HepG2 (cell line): ENCODE measurements around the gene TPRN. TPM values are rescaled to one million over a fixed set of nuclear protein-coding genes. Genes with fewer than 3 reads are reported as not detected.
A peak's percentile ranks its signal among the peaks of the same experiment; 100 is the strongest.

Experiments used
- ATF5 ChIP-seq: sonication (generic); formaldehyde crosslinking; IDR thresholded peaks from 2 replicates; pipeline ENCODE4 v1.4.0; 2020; ENCODE audit warnings: mild to moderate bottlenecking, low read depth, missing genetic modification reagents
- BCL3 ChIP-seq: sonication (generic); formaldehyde crosslinking; IDR thresholded peaks from 2 replicates; pipeline ENCODE4 v1.5.1; 2020; ENCODE audit warnings: mild to moderate bottlenecking, missing genetic modification reagents, moderate library complexity
- CC2D1A ChIP-seq: sonication (generic); formaldehyde crosslinking; IDR thresholded peaks from 2 replicates; pipeline ENCODE4 v1.8.1; 2023; ENCODE audit warnings: mild to moderate bottlenecking, missing genetic modification reagents
- CREBL2 ChIP-seq: sonication (generic); formaldehyde crosslinking; IDR thresholded peaks from 2 replicates; pipeline ENCODE4 v1.8.1; 2023; ENCODE audit warnings: missing genetic modification reagents, mild to moderate bottlenecking, borderline replicate concordance
- FOXA3 ChIP-seq: IDR thresholded peaks from 2 replicates; pipeline ENCODE4 v1.6.1; 2016; ENCODE audit warnings: missing genetic modification reagents, missing compliant biosample characterization
- FOXC1 ChIP-seq: sonication (generic); formaldehyde crosslinking; IDR thresholded peaks from 2 replicates; pipeline ENCODE4 v1.8.0; 2022; ENCODE audit warnings: mild to moderate bottlenecking, missing genetic modification reagents, borderline replicate concordance
- FOXO1 ChIP-seq: sonication (generic); formaldehyde crosslinking; IDR thresholded peaks from 2 replicates; pipeline ENCODE4 v1.4.0; 2020; ENCODE audit warnings: missing genetic modification reagents
- HBP1 ChIP-seq: IDR thresholded peaks from 2 replicates; pipeline ENCODE4 v1.6.1; 2016; ENCODE audit warnings: low read depth, control low read depth
- ISX ChIP-seq: sonication (generic); formaldehyde crosslinking; conservative IDR thresholded peaks from 2 replicates; pipeline ENCODE4 v1.5.0; 2020; ENCODE audit warnings: missing genetic modification reagents
- JARID2 ChIP-seq: sonication (generic); formaldehyde crosslinking; IDR thresholded peaks from 2 replicates; pipeline ENCODE4 v1.8.1; 2023; ENCODE audit warnings: missing genetic modification reagents, inconsistent platforms; ENCODE audit not compliant: insufficient replicate concordance
- MED1 ChIP-seq: sonication (generic); formaldehyde crosslinking; IDR thresholded peaks from 2 replicates; pipeline ENCODE4 v1.4.0; 2020; ENCODE audit warnings: missing genetic modification reagents
- NFE2L2 ChIP-seq: fragments of 150-350 bp; IDR thresholded peaks from 2 replicates; pipeline ENCODE4 v1.6.1; 2014; ENCODE audit warnings: low read length
- NR2C2 ChIP-seq: sonication (generic); formaldehyde crosslinking; IDR thresholded peaks from 2 replicates; pipeline ENCODE4 v1.4.0; 2020; ENCODE audit warnings: missing genetic modification reagents, mild to moderate bottlenecking, moderate library complexity, borderline replicate concordance
- POLR2G ChIP-seq: fragments of 200-400 bp; formaldehyde crosslinking; IDR thresholded peaks from 2 replicates; pipeline ENCODE4 v1.6.1; 2018; ENCODE audit warnings: mild to moderate bottlenecking, low read depth, low read length, moderate library complexity
- PRMT3 ChIP-seq: sonication (generic); formaldehyde crosslinking; IDR thresholded peaks from 2 replicates; pipeline ENCODE4 v1.8.1; 2022; ENCODE audit warnings: low read depth, mild to moderate bottlenecking, moderate library complexity, missing genetic modification reagents, borderline replicate concordance
- REPIN1 ChIP-seq: sonication (generic); formaldehyde crosslinking; IDR thresholded peaks from 2 replicates; pipeline ENCODE4 v1.8.0; 2022; ENCODE audit warnings: missing genetic modification reagents, low read depth, mild to moderate bottlenecking, borderline replicate concordance
- RFXANK ChIP-seq: IDR thresholded peaks from 2 replicates; pipeline ENCODE4 v1.6.1; 2016
- TBL1XR1 ChIP-seq: fragments of 150-350 bp; IDR thresholded peaks from 2 replicates; pipeline ENCODE4 v1.6.1; 2014; ENCODE audit warnings: borderline replicate concordance, low read length; ENCODE audit not compliant: partially characterized antibody
- TCF12 ChIP-seq, 2 experiments: fragments of 450-650 bp in 1 of 2; sonication (generic) in 1 of 2; formaldehyde crosslinking in 1 of 2; IDR thresholded peaks; 2 replicates each; pipeline versions ENCODE4 v1.6.1 to v1.8.0; 2017 to 2022; ENCODE audit warnings: antibody characterized with exemption in 1 of 2, mild to moderate bottlenecking in 1 of 2, missing genetic modification reagents in 1 of 2, moderate library complexity in 1 of 2
- TCF7 ChIP-seq: sonication (generic); IDR thresholded peaks from 2 replicates; pipeline ENCODE4 v1.6.1; 2016; ENCODE audit warnings: antibody characterized with exemption, low read depth
- YY1 ChIP-seq: IDR thresholded peaks from 2 replicates; pipeline ENCODE4 v1.6.1; 2011; ENCODE audit warnings: low read length, low read depth, moderate library complexity, mild to moderate bottlenecking; ENCODE audit not compliant: insufficient read depth, insufficient replicate concordance
- ZMYM4 ChIP-seq: sonication (generic); formaldehyde crosslinking; IDR thresholded peaks from 2 replicates; pipeline ENCODE4 v1.8.1; 2023; ENCODE audit warnings: mild to moderate bottlenecking, missing genetic modification reagents
- ZNF576 ChIP-seq: sonication (generic); formaldehyde crosslinking; IDR thresholded peaks from 2 replicates; pipeline ENCODE4 v1.4.0; 2020; ENCODE audit warnings: mild to moderate bottlenecking, missing genetic modification reagents
- ZNF839 ChIP-seq: sonication (generic); formaldehyde crosslinking; IDR thresholded peaks from 2 replicates; pipeline ENCODE4 v1.4.0; 2020; ENCODE audit warnings: missing genetic modification reagents, mild to moderate bottlenecking, borderline replicate concordance
- ZSCAN22 ChIP-seq: sonication (generic); formaldehyde crosslinking; IDR thresholded peaks from 2 replicates; pipeline ENCODE4 v1.4.0; 2020; ENCODE audit warnings: mild to moderate bottlenecking, missing genetic modification reagents
- polyA plus RNA-seq, 8 experiments: library from polyadenylated mRNA; depleted of rRNA in 3 of 8; stranded (reverse) in 7 of 8; unstranded in 1 of 8; fragments of >200 nt; fragmentation: Illumina TruSeq in 4 of 8; extraction: Trizol in 4 of 8; gene quantifications; 2 replicates each; pipeline versions ENCODE4 v1.2.1 to v1.2.3, GENCODE V29; 2011 to 2016; ENCODE audit warnings: low read depth in 4 of 8, missing spikeins in 1 of 8, mixed read lengths in 1 of 8; ENCODE audit not compliant: insufficient read depth in 1 of 8
- total RNA-seq, 5 experiments: library from RNA; depleted of rRNA; stranded (reverse); fragments of >200 nt; fragmentation: Illumina TruSeq; extraction: Trizol; gene quantifications; 2 replicates each; pipeline ENCODE4 v1.2.3, GENCODE V29; 2016; ENCODE audit warnings: low read depth in 1 of 5

The TPRN gene
- total and polyA plus RNA-seq, 2 of the 13 experiments (the other 11 are each of a cell fraction or from before 2014, with no cell fraction given): 10.1 to 19.2 TPM

- peak; percentile 77; the same call in 1 of the 2 replicates for TF ChIP-seq FOXC1
- peak; percentile 50; the same call in 1 of the 2 replicates for TF ChIP-seq FOXO1 (CRISPR knock-in tag)
- TF ChIP-seq MED1 (CRISPR knock-in tag): peak; percentile 90
- TF ChIP-seq CC2D1A (CRISPR knock-in tag): no peak
- TF ChIP-seq NFE2L2: no peak
- peak; percentile 48; the same call in 1 of the 2 replicates for TF ChIP-seq ZMYM4
- no peak for TF ChIP-seq ZSCAN22 (CRISPR knock-in tag)
- 0 out of 2 replicates have a peak, but pooled peaks have one; percentile 76 for TF ChIP-seq RFXANK
- peak; percentile 74 for TF ChIP-seq NR2C2 (CRISPR knock-in tag)
- peak; percentile 91 for TF ChIP-seq POLR2G
- TF ChIP-seq TCF7: no peak
- no peak for TF ChIP-seq TCF12 (IDR thresholded peaks at IDR 0.05)
- TF ChIP-seq TCF12 (CRISPR knock-in tag; IDR thresholded peaks at IDR 0.05): no peak
- no peak for TF ChIP-seq ATF5 (CRISPR knock-in tag)
- TF ChIP-seq HBP1 (CRISPR knock-in tag): peak; percentile 68; the same call in 1 of the 2 replicates
- no peak for TF ChIP-seq TBL1XR1
- TF ChIP-seq ZNF839 (CRISPR knock-in tag): no peak
- TF ChIP-seq JARID2: no peak
- TF ChIP-seq ZNF576 (CRISPR knock-in tag): no peak
- TF ChIP-seq REPIN1 (CRISPR knock-in tag): peak; percentile 84; the same call in 1 of the 2 replicates
- no peak for TF ChIP-seq ISX (CRISPR knock-in tag)
- peak; percentile 91 for TF ChIP-seq YY1
- peak; percentile 87 for TF ChIP-seq BCL3
- TF ChIP-seq PRMT3 (CRISPR knock-in tag): no peak
- TF ChIP-seq CREBL2: no peak
- TF ChIP-seq FOXA3 (CRISPR knock-in tag): peak; percentile 65
Measured at GRCh38 chr9:137200311-137201204, at the start of gene TPRN (continued).
